Panc1 (cell line): ENCODE measurements around the gene FILIP1.

Experiments
- POLR2AphosphoS5 ChIP-seq: IDR thresholded peaks from 2 replicates; pipeline ENCODE4 v1.6.1; 2012; ENCODE audit warnings: mild to moderate bottlenecking, low read depth, low read length, moderate library complexity
- TF ChIP-seq, protein P1 (sequence below): fragments of 450-650 bp; IDR thresholded peaks from 2 replicates; pipeline ENCODE4 v1.5.1; 2017; ENCODE audit warnings: mild to moderate bottlenecking

DNA sequence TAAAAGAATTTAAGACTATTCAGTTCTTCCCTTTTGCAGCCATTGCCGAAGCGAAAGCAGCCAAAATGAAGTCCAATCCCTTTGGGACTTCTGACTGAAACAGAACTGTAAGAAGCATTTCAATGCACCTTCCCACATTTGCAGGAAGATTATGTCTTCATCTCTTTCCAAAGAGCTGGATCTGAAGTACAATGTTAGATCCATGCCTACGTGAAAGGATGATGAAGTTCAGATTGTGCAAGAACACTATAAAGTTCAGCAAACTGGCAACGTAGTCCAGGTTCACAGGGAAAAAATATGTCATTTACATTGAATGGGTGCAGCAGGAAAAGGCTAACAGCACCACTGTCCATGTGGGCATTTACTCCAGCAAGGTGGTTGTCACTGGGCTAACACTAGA lies 6.0 kb upstream of the FILIP1 start:
- TF ChIP-seq, protein P1, sequence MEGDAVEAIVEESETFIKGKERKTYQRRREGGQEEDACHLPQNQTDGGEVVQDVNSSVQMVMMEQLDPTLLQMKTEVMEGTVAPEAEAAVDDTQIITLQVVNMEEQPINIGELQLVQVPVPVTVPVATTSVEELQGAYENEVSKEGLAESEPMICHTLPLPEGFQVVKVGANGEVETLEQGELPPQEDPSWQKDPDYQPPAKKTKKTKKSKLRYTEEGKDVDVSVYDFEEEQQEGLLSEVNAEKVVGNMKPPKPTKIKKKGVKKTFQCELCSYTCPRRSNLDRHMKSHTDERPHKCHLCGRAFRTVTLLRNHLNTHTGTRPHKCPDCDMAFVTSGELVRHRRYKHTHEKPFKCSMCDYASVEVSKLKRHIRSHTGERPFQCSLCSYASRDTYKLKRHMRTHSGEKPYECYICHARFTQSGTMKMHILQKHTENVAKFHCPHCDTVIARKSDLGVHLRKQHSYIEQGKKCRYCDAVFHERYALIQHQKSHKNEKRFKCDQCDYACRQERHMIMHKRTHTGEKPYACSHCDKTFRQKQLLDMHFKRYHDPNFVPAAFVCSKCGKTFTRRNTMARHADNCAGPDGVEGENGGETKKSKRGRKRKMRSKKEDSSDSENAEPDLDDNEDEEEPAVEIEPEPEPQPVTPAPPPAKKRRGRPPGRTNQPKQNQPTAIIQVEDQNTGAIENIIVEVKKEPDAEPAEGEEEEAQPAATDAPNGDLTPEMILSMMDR: no peak
- no peak for TF ChIP-seq POLR2AphosphoS5
